GM11168 (cell line): ENCODE data around the gene MSANTD3.

Experiments
- in situ Hi-C: fragments of 300-500 bp; cut with MboI; formaldehyde crosslinking; loops from one replicate; pipeline ENCODE4 v1.12.0; 2022; ENCODE audit warnings: low sequenced_read_pairs; ENCODE audit not compliant: unreplicated experiment

Gene MSANTD3

DNA sequence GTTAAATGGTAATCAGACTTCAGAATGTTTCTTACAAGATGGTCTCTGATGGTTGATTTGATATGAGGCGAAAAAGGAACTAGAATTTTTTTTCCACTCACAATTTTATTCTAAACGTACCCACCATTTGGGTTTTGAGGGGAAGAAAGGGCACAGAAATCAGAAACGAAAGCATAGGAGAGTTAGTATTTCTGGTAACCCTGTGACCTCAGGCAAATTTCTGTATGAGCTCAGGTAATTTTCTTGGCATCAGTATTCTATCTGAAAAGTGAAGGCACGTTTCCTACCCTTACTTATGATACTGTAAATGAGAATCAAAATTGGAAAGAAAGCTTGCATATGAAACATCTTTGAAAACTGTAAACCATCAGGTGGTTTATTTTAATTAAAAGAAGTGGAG lies 72.5 kb downstream of the MSANTD3 start:
- in situ Hi-C loops = no loop called here

- in situ Hi-C loops = no loop called here
Measured at GRCh38 chr9:100499866-100500265, 72.9 kb downstream of the MSANTD3 start.
